Measurements from ENCODE around the gene ANO3.

- TF ChIP-seq CTCF (IDR thresholded peaks at IDR 0.05) (no peak), EZH2 (IDR thresholded peaks at IDR 0.05; ENCODE audit: borderline replicate concordance, insufficient read depth, low read depth, low read length, poor library complexity, severe bottlenecking) (no peak)
Observed at GRCh38 chr11:26613759-26614158, 281.8 kb downstream of the ANO3 start.
